Neuronal stem cell (in vitro differentiated cells): ENCODE results near the gene VPS13D.

Experiments used
- DNase-seq: peaks from one replicate; pipeline ENCODE4 v3.0.0-alpha.2; 2013; ENCODE audit warnings: low spot score
- H2AFZ ChIP-seq: one replicate; pipeline ENCODE4 v1.6.1; 2013; ENCODE audit warnings: mild to moderate bottlenecking, low read length, inconsistent platforms
- H2AK5ac ChIP-seq: 2 replicates; pipeline ENCODE4 v1.6.1; 2013; ENCODE audit warnings: low read depth, mild to moderate bottlenecking, inconsistent platforms, low read length, moderate library complexity, mixed read lengths
- H2BK120ac ChIP-seq: 2 replicates; pipeline ENCODE4 v1.6.1; 2013; ENCODE audit warnings: low read depth, mild to moderate bottlenecking, inconsistent platforms, low read length, moderate library complexity, mixed read lengths
- H2BK12ac ChIP-seq: one replicate; pipeline ENCODE4 v1.6.1; 2013; ENCODE audit warnings: low read length, inconsistent platforms
- H2BK15ac ChIP-seq: 2 replicates; pipeline ENCODE4 v1.6.1; 2013; ENCODE audit warnings: mild to moderate bottlenecking, low read length, inconsistent platforms, mixed read lengths
- H2BK5ac ChIP-seq: one replicate; pipeline ENCODE4 v1.6.1; 2013; ENCODE audit warnings: inconsistent platforms, mild to moderate bottlenecking, low read length, moderate library complexity
- H3K14ac ChIP-seq: one replicate; pipeline ENCODE4 v1.6.1; 2013; ENCODE audit warnings: low read length, inconsistent platforms
- H3K18ac ChIP-seq: 2 replicates; pipeline ENCODE4 v1.6.1; 2013; ENCODE audit warnings: low read length, inconsistent platforms
- H3K23ac ChIP-seq: 2 replicates; pipeline ENCODE4 v1.6.1; 2013; ENCODE audit warnings: low read depth, mild to moderate bottlenecking, mixed read lengths, low read length, inconsistent platforms; ENCODE audit not compliant: poor library complexity
- H3K27ac ChIP-seq: replicated peaks from 3 replicates; pipeline ENCODE4 v1.5.1; 2013; ENCODE audit warnings: low read length, inconsistent platforms
- H3K27me3 ChIP-seq, 3 experiments: 2 replicates each; pipeline ENCODE4 v1.6.1; 2013; ENCODE audit warnings: low read length in 3 of 3, mild to moderate bottlenecking in 2 of 3, inconsistent platforms in 1 of 3, low read depth in 1 of 3, mixed read lengths in 1 of 3, moderate library complexity in 1 of 3; ENCODE audit not compliant: control insufficient read depth in 3 of 3, insufficient read depth in 3 of 3
- H3K36me3 ChIP-seq, 2 donors: replicated peaks in 1 of 2; 2 replicates each; pipeline ENCODE4 v1.6.1; 2013; ENCODE audit warnings: low read length in 2 of 2; ENCODE audit not compliant: control insufficient read depth in 2 of 2, insufficient read depth in 2 of 2
- H3K4ac ChIP-seq: 2 replicates; pipeline ENCODE4 v1.6.1; 2013; ENCODE audit warnings: inconsistent platforms, mild to moderate bottlenecking, low read length, moderate library complexity
- H3K4me1 ChIP-seq, 2 donors: 1 replicate in 1 of 2; 2 replicates in 1 of 2; pipeline ENCODE4 v1.6.1; 2013; ENCODE audit warnings: low read length in 2 of 2, low read depth in 1 of 2; ENCODE audit not compliant: control insufficient read depth in 2 of 2, insufficient read depth in 1 of 2
- H3K4me2 ChIP-seq: one replicate; pipeline ENCODE4 v1.6.1; 2013; ENCODE audit warnings: mild to moderate bottlenecking, low read length, inconsistent platforms; ENCODE audit not compliant: insufficient read depth, poor library complexity, severe bottlenecking
- H3K4me3 ChIP-seq, 2 donors: 2 replicates each; pipeline ENCODE4 v1.5.1; 2013; ENCODE audit warnings: low read length in 2 of 2, mild to moderate bottlenecking in 2 of 2, inconsistent platforms in 1 of 2, moderate library complexity in 1 of 2
- H3K79me1 ChIP-seq: one replicate; pipeline ENCODE4 v1.6.1; 2013; ENCODE audit warnings: low read depth, mild to moderate bottlenecking, inconsistent platforms, low read length, moderate library complexity
- H3K9ac ChIP-seq: one replicate; pipeline ENCODE4 v1.6.1; 2013; ENCODE audit warnings: mild to moderate bottlenecking, low read depth, low read length, inconsistent platforms; ENCODE audit not compliant: poor library complexity
- H3K9me3 ChIP-seq, 2 donors: replicated peaks in 1 of 2; 2 replicates each; pipeline versions ENCODE3 to v1.6.1; 2013; ENCODE audit warnings: low read length in 2 of 2, mild to moderate bottlenecking in 2 of 2, inconsistent platforms in 1 of 2, low read depth in 1 of 2, mixed read lengths in 1 of 2, moderate library complexity in 1 of 2; ENCODE audit not compliant: control insufficient read depth in 2 of 2, insufficient read depth in 1 of 2
- H4K8ac ChIP-seq: one replicate; pipeline ENCODE4 v1.6.1; 2013; ENCODE audit warnings: low read depth, mild to moderate bottlenecking, inconsistent platforms, low read length, moderate library complexity
- H4K91ac ChIP-seq: one replicate; pipeline ENCODE4 v1.6.1; 2013; ENCODE audit warnings: low read length, low read depth, mild to moderate bottlenecking, inconsistent platforms; ENCODE audit not compliant: poor library complexity
- WGBS, 2 donors: extraction: QIAGEN DNeasy Blood & Tissue Kit; methylation state at CpG; one replicate each; pipeline ENCODE4 v1.1.7; 2013; ENCODE audit warnings: missing lambda C conversion rate in 2 of 2, mixed read lengths in 1 of 2; ENCODE audit not compliant: insufficient read length in 2 of 2, insufficient replicate concordance in 1 of 2; ENCODE audit errors: extremely low coverage in 2 of 2; 5-methylcytosine and 5-hydroxymethylcytosine counted together

VPS13D gene

DNA sequence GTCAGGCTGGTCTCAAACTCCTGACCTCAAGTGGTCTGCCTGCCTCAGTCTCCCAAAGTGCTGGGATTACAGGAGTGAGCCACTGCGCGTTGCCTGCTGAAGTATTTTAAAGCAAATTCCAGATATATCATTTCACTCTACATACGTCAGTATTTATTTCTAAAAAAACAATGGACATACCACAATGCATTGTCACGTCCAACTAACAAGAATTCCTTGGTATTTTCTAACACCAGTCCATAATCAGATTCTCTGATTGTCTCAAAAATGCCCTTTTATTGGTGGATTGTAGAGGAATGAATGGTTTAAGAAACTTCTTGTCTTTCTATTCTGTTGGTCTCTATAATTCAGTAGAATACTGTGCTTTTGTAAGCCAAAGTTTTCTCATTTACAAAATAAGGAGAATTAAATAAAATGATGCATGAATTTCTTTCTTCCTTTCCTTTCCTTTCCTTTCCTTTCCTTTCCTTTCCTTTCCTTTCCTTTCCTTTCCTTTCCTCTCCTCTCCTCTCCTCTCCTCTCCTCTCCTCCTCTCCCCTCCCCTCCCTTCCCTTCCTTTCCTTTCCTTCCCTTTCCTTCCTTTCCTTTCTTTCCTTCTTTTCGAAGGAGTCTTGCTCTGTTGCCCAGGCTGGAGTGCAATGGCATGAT, 55.8 kb downstream of the VPS13D start:
- Histone ChIP-seq H3K23ac (no peak overlapping the region), H2BK12ac (no peak overlapping the region), H3K18ac (no peak overlapping the region), H2AFZ (no peak overlapping the region), H3K14ac (no peak overlapping the region), H4K91ac (no peak overlapping the region), H3K27me3 (no peaks in the 10 kb centered on the region), H3K4ac (no peak overlapping the region), H2BK5ac (no peak overlapping the region), H2AK5ac (no peak overlapping the region), H3K27ac (no peak overlapping the region), H2BK15ac (no peak overlapping the region), H3K36me3 (peaks cover 0 to 57% of the 10 kb centered on the region in 2 donors), H3K79me1 (no peaks in the 10 kb centered on the region), H2BK120ac (no peak overlapping the region), H3K4me3 (no peak overlapping the region), H3K9ac (no peak overlapping the region), H3K4me2 (no peak overlapping the region), H3K9me3 (no peaks in the 10 kb centered on the region), H4K8ac (no peak overlapping the region), H3K4me1 (no peaks in the 10 kb centered on the region)
- no peak for DNase-seq
- no CpG with 5 or more reads among the region's 5 CpGs for WGBS, 2 donors

DNA sequence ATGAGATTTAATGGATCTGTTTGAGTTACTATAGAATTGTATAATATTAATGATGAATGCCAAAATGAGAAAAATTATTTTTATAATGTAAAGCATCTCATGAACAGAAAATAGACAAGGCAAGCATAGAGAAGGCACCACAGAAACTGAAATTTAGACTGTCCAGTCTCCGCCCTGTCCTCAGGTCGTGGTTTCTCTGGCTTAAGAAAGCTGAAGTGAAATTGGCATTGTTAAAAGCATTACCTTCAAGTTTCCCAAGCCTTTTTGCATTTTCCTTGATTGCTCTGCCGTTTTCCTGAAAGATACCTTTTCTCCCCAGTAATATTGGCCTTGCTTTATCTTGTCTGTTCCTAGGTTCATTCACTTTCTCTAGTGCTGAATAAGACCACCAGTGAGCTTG, 58.0 kb downstream of the VPS13D start:
- H2AFZ ChIP-seq, result no peak overlapping the region
- no peak overlapping the region for H2BK5ac ChIP-seq
- no peak overlapping the region for H3K9ac ChIP-seq
- H3K23ac ChIP-seq, result no peak overlapping the region
- no peaks in the 10 kb centered on the region for H3K4me1 ChIP-seq
- no peak overlapping the region for H3K14ac ChIP-seq
- no peak overlapping the region for H2BK12ac ChIP-seq
- H3K4ac ChIP-seq, result no peak overlapping the region
- no peaks in the 10 kb centered on the region for H3K9me3 ChIP-seq
- H2AK5ac ChIP-seq, result no peak overlapping the region
- H3K27me3 ChIP-seq, result no peaks in the 10 kb centered on the region
- H3K18ac ChIP-seq, result no peak overlapping the region
- no peak overlapping the region for H2BK15ac ChIP-seq
- no peaks in the 10 kb centered on the region for H3K79me1 ChIP-seq
- H3K36me3 ChIP-seq, result peaks cover 3 to 50% of the 10 kb centered on the region in 2 donors
- DNase-seq, result no peak
- no peak overlapping the region for H4K91ac ChIP-seq
- no peak overlapping the region for H3K4me2 ChIP-seq
- no peak overlapping the region for H3K27ac ChIP-seq
- H3K4me3 ChIP-seq, result no peak overlapping the region
- no peak overlapping the region for H2BK120ac ChIP-seq
- H4K8ac ChIP-seq, result no peak overlapping the region
- no CpG with 5 or more reads among the region's 3 CpGs for WGBS, 2 donors

DNA sequence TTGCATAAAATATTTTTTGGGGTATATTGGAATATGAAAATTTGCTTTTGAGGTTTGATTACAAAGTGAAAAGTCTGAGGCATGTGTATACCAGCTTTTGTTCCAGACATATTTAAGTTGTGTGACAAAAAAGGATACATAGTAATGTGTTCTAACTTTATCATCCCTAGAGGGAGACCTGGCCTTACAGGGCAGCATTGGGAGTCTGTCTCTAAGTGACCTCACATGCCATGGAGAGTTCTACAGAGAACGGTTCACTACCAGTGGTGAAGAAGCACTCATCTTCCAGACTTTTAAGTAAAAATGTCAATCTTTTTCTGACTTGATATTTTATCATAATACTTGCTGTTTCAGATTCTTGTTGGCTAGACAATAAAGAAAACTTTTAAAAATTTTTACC, 61.0 kb downstream of the VPS13D start:
- no peaks in the 10 kb centered on the region for H3K27me3 ChIP-seq
- DNase-seq, result no peak
- H2BK120ac ChIP-seq, result no peak overlapping the region
- no peaks in the 10 kb centered on the region for H3K4me1 ChIP-seq
- H2BK15ac ChIP-seq, result no peak overlapping the region
- H2BK12ac ChIP-seq, result no peak overlapping the region
- H2BK5ac ChIP-seq, result no peak overlapping the region
- no peak overlapping the region for H3K27ac ChIP-seq
- no peak overlapping the region for H3K14ac ChIP-seq
- H3K4ac ChIP-seq, result no peak overlapping the region
- WGBS, 2 donors, result no CpG with 5 or more reads among the region's 1 CpG
- no peak overlapping the region for H4K8ac ChIP-seq
- no peak overlapping the region for H4K91ac ChIP-seq
- H3K79me1 ChIP-seq, result no peaks in the 10 kb centered on the region
- peaks cover 9 to 44% of the 10 kb centered on the region in 2 donors for H3K36me3 ChIP-seq
- no peak overlapping the region for H2AFZ ChIP-seq
- no peak overlapping the region for H3K18ac ChIP-seq
- no peak overlapping the region for H3K23ac ChIP-seq
- H3K9ac ChIP-seq, result no peak overlapping the region
- H3K4me2 ChIP-seq, result no peak overlapping the region
- no peak overlapping the region for H3K4me3 ChIP-seq
- no peak overlapping the region for H2AK5ac ChIP-seq
- H3K9me3 ChIP-seq, result no peaks in the 10 kb centered on the region

DNA sequence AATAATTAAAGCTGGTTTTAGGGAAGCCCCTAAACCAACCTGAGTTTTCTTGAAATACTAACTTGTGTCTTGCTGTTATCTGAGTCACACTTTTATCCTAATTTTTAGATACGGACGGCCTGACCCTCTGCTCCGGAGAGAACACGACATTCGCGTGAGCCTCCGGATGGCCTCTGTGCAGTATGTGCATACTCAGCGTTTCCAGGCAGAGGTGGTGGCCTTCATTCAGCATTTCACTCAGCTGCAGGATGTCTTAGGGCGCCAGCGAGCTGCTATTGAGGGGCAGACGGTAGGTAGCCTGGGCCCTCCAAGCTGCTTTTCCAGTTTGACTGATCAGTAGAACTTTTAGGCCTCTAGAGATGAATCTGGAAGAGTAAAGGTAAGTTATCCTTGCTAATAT, 63.6 kb downstream of the VPS13D start:
- Histone ChIP-seq H2BK5ac (no peak overlapping the region), H2AFZ (no peak overlapping the region), H3K14ac (no peak overlapping the region), H2BK120ac (no peak overlapping the region), H3K36me3 (peaks cover 9 to 44% of the 10 kb centered on the region in 2 donors), H3K23ac (no peak overlapping the region), H3K4me3 (no peak overlapping the region), H3K27ac (no peak overlapping the region), H4K8ac (no peak overlapping the region), H3K4ac (no peak overlapping the region), H3K4me1 (no peaks in the 10 kb centered on the region), H3K4me2 (no peak overlapping the region), H2BK15ac (no peak overlapping the region), H3K18ac (no peak overlapping the region), H3K9me3 (no peaks in the 10 kb centered on the region), H2AK5ac (no peak overlapping the region), H2BK12ac (no peak overlapping the region), H3K79me1 (no peaks in the 10 kb centered on the region), H3K27me3 (no peaks in the 10 kb centered on the region), H4K91ac (no peak overlapping the region), H3K9ac (no peak overlapping the region)
- DNase-seq, result no peak
- no CpG with 5 or more reads among the region's 11 CpGs for whole genome bisulfite sequencing, 2 donors
